Activated naive CD8-positive, alpha-beta T cell treated with anti-CD3 and anti-CD28 coated beads, Interleukin-2, amount 50 U/mL, for 16 hours (primary cell): ENCODE measurements around the gene CAMK1.
"Not testable (repeated sequence)": the region's sequence is repeated elsewhere in the genome, so short reads cannot be mapped to it uniquely, and the experiment has no call there.

Experiments
- DNase-seq: peaks from one replicate; pipeline ENCODE4 v3.0.0-alpha.2; 2020; ENCODE audit warnings: low read depth, low spot score

Gene CAMK1

DNA sequence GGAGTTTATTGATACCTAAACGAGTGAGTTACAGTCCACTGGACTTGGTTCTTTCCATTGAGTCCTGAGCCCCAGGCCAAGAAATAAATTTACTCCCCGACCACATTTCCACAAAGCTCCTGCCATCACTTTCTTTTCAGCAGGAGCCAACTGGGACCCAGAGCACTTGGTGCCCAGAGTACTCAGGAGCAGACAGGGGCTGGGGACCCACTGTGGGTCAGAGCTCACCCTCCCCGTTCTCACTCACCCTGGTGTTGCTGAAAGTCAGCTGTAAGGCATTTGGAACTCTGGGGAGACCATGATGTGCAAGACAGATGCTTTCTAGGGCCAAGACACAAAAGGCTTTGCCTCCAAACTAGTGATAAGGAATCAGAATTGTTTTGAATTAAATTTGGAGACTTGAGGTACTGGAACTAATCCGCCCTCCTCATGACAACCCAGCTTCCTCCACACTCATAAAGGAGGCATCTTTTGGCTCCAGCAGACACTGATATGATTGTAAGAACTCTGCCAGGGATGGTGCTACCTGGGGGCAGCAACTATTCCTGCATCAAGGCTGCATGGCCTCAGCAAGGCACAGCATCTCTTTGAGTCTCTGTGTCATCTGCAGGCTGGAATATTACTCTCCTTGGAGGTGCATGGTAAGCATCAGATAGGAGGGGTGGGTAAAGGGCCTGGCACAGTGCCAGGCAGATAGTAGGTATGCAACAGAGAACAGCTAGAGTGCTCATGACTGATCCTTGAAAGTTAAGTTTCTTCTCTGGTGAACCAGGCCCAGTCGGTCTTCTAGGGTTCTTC, 7.3 kb upstream of the CAMK1 start:
- DNase-seq, result no peak

GRCh38 chr3:9771007-9771406, 1.3 kb upstream of the CAMK1 start:
- DNase-seq, result not testable (repeated sequence)

DNA sequence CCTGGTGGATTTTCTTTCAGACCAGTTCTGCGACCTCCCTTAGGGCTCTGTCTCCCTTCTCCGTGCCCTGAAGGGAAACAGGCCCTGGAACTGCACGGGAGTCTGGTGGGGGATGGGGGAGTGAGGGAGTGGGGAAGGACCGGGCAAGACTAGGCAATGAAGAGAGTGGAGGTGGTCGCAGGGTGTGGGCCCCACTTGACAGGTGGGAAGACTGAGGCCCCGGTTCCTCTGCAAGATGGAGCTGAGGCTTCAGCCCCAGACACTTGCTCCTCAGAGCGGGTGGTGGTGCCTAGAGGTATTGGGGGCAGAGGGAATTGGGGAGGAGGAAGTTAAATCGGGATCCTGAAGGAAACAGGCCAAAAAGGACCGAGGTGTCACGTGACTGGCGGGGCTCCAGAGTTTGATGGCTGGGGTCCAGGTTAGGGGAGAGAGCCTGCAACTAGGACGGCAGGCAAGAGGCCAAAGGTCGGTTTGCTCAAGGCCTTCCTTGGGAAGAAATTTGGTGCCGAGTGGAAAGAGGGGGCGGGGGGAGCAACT, 597 bp upstream of the CAMK1 start:
- DNase-seq, result no peak

DNA sequence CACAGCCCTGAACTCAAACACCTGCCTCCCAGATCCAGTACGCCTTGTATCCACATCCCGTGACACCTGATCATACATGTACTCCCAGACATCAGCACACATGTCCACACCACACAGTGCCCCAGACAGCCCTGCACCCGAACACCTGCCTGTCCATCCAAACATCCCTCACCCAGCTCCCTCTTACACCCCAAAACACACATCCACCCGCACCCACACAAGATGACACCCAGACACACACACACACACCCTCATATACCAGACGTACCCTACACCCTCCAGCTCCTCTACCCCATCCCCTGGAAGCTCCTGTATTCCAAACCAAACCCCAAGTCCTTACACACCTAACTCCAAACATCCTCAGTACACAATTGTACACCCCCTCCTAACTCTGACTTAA, 735 bp downstream of the CAMK1 start:
- no peak for DNase-seq

GRCh38 chr3:9768141-9768775, 1.5 kb downstream of the CAMK1 start:
- DNase-seq, result no peak

- no peak for DNase-seq
These were observed 2.3 kb downstream of the CAMK1 start for GRCh38 chr3:9767418-9767817.

DNA sequence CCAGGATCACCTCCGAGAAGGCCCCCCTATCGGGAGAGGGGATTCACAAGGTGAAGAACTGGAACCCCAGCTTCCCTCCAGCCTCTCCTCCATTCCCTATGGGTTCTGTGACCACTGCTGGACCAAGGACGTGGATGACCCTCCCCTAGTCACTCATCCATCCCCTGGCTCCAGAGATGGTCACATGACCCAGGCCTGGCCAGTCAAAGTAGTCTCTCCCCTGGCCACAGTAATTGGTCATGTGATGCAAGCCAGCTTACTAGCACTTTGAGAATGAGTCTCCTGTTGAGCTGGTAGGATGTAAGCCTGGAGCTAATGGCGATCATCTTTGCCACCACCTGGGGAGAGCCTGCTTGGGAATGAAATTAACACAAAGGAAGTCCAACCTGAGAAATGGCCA, 3.9 kb downstream of the CAMK1 start:
- no peak for DNase-seq

- no peak for DNase-seq
These were observed 6.9 kb downstream of the CAMK1 start for GRCh38 chr3:9762871-9763270.

GRCh38 chr3:9761919-9762318, 7.8 kb downstream of the CAMK1 start:
- DNase-seq, result no peak

GRCh38 chr3:9760779-9761505, 8.8 kb downstream of the CAMK1 start:
- no peak for DNase-seq

- DNase-seq, result no peak
These were observed 12.3 kb downstream of the CAMK1 start for GRCh38 chr3:9757427-9757826.

- DNase-seq, result no peak
These were observed 15.1 kb downstream of the CAMK1 start for GRCh38 chr3:9754678-9755077.

- DNase-seq, result no peak
These were observed 19.0 kb downstream of the CAMK1 start for GRCh38 chr3:9750556-9751411.

GRCh38 chr3:9749645-9750555, 19.8 kb downstream of the CAMK1 start, which contains the start of gene OGG1:
TSS of gene OGG1 (plus strand) at chr3:9749952. CDS start at chr3:9750287, 335 bp downstream.
- DNase-seq, result peak; percentile 91

- DNase-seq, result no peak
These were observed 20.5 kb downstream of the CAMK1 start for GRCh38 chr3:9749296-9749644.

DNA sequence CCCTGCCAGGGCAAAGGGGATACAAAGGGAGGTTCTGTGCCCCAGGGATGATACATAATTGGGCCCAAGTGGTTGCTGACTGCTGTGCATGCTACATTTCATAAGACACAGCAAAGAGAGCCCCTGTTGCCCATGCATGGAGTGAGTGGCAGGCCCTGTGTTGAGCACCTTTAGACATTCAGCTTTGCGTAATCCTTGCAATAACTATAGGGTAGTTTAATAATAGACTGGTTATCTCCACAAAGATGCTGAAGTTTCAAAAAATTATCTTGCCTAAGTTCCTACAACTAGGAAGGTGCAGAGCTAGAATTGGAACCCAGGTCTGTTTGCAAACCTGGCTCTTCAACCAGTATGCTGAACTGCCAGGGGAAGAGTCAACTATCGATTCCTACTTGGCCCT, 21.7 kb downstream of the CAMK1 start:
- DNase-seq, result no peak

GRCh38 chr3:9747267-9747666, 22.5 kb downstream of the CAMK1 start:
- no peak for DNase-seq

DNA sequence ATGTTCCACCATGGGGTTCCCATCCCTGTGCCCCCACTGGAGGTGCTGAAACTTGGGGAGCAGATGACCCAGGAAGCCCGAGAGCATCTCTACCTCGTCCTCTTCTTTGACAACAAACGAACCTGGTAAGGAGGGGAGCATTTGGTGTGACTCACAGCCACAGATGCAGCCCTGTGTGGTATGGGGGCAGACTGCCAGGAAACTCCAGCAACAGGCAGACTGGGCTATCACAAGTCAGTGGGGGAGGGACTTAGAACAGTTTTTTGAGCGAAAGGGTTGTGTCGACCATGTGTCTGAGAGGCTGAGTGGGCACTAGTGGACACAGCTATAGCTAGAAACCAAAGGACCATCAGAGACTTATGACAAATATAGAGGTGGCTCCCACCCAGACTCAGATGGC, 23.4 kb downstream of the CAMK1 start:
- no peak for DNase-seq

GRCh38 chr3:9745521-9745920, 24.2 kb downstream of the CAMK1 start:
- no peak for DNase-seq

- DNase-seq, result no peak
These were observed 25.6 kb downstream of the CAMK1 start for GRCh38 chr3:9744162-9744561.
